GM18861 (cell line): ENCODE results near the gene PTPRK.
A peak's percentile ranks its signal among the peaks of the same experiment; 100 is the strongest.

Source experiments
- ATAC-seq: cut with Tn5 transposase; IDR thresholded peaks from one replicate; pipeline ENCODE4 v1.9.1; 2021; ENCODE audit not compliant: unreplicated experiment

PTPRK gene

DNA sequence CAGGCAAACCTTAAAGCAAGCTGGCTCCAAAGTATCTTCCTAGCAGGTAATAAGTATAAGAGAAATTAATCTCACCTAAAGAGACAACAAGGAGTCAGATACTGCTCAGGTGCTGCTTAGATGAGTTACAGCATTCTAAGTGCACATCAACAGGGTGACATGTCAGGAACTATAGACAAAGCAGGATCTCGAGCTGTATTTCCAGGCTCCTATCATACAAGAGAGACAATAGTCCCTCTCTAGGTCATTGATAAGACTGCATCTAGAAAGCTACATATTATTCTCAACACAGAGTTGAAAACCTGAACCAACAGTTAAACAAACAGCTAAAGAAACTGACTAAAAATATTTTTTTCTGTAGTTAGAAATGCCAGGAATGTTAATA, 3.9 kb downstream of the PTPRK start:
- peak; percentile 27 for ATAC-seq

DNA sequence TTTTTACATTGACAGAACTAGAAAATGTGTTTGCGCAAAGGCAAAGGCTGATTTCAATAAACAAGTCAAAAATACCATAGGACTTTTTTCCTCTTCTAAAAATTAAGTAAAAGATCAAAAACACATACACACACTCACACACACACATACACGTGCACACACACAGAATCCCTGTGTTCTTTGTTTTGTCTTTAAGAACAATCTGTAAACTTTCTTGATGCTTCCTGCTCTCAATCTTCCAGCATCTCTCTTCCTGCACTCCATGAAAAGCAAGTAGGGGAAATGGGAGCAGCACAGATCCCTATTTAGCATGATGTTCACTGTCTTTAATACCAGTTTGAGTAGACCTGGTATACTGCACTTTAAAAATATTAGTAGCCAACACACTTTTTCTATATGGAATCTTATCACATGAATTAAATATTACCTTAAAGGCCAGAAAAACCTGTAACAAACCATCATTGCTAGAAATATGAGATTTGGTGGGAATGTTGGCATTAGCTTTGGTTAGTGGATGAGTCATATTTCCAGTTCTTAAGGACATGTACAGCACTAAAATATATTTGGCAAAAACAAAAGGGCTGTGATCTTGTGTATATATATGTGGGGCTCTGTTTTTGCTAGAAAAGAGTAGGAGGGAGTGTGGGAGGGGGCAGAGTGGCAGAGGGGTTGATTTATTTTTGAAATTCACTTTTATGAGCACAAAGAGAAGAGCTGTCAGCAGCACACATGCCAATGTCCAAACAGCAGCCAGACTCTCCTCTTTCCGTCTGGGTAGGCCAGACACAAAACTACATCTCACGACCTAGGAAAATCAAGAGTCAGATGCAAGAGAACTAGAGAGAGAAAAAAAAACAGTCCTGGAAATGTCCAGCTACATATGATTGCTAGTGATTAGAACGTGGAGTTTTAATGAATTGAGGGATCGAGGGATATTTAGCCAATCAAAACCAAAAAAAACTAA, 4.6 kb downstream of the PTPRK start:
- no peak for ATAC-seq

DNA sequence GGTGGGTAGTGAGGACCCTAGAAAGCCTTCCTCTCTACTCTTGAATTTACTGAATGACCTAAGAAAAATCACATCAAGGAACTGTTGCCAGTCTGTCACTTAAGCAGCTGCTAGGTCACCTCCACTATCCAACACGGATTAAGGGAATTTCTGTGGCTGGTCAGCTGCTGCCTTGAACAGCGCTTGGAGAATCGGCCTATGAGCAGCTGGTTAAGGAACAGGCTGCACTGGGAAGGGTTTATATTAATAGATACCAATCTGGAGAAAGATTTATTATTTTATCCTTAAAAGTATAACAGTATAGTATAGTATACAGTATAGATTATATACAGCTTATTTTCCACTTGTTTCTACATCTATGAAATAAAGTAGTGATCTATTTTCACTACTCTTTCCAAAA, 6.5 kb downstream of the PTPRK start:
- no peak for ATAC-seq

DNA sequence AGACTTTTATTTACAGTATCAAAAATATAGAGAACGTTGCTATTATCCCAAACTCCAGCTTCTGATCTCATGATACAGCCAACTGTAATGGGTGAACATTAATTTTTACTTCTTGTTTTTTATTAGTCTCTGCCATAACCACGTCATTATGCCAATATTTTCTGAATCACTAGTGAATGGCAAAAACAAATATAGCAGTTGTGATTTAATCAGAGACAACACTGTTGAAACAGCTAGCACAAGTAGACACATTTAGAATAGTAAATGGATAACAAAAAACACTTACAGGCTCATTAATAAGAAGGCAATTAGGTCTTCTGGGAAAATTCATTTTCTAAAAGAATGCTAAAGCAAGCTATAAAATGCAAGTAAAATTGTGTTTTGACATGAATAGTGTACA, 8.1 kb downstream of the PTPRK start:
- ATAC-seq, result no peak

GRCh38 chr6:128511506-128511905, 8.9 kb downstream of the PTPRK start:
- peak; percentile 81 for ATAC-seq

- ATAC-seq, result no peak
Observed at GRCh38 chr6:128509709-128510108, 10.7 kb downstream of the PTPRK start.

DNA sequence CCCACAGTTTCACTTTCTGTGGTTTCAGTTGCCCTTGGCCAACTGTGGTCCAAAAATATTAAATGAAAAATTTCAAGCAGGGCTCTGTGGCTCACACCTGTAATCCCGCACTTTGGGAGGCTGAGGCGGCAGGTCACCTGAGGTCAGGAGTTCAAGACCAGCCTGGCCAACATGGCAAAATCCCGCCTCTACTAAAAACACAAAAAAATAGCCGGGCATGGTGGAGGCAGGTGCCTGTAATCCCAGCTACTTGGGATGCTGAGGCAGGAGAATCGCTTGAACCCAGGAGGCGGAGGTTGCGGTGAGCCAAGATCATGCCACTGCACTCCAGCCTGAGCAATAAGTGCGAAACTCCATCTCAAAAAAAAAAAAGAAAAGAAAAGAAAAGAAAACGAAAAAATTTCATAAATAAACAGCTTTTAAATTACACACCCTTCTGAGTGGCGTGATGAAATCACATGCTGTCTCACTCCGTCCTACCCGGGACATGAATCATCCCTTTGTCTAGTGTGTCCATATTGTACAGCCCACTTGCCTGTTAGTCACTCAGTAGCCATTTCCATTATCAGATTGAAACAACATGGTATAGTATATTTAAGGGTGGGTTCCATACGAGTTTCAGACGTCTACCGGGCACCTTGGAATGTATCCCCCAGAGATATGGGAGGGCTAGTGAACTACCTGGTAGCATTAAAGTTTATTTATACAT, 11.7 kb downstream of the PTPRK start:
- ATAC-seq, result no peak

- no peak for ATAC-seq
Observed at GRCh38 chr6:128507337-128508310, 12.8 kb downstream of the PTPRK start.

- ATAC-seq, result no peak
Observed at GRCh38 chr6:128505603-128506002, 14.8 kb downstream of the PTPRK start.

DNA sequence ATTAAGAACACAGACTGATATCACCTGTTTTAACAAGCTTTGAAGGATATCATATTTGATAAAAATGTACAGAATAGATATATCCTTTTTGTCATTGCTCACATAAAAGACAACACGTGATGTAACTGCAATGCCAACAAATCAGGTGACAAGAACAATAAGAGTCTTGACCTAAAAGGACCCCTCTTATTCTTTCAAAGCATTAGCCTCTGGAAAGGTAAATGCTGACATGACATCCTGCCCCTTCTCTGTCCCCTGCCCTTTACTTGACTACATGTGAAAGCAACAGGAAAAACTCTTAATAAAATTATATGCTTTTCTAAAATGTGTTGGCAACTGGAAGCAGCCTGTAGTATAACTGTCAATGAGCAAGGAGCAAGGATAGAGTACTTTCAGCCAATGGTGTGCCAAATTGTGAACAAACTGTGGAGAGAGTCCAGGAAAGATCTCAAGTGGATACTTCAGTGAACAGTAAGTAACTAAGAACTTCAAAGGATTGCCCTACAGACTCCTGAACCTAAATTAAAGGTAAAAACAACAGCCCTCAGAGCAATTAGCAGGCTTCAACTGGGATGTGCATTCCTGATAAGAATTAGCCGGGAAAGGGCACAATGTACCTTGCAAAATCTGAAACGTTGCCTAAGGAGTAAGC, 16.3 kb downstream of the PTPRK start:
- ATAC-seq, result no peak

- no peak for ATAC-seq
Observed at GRCh38 chr6:128500749-128501600, 19.4 kb downstream of the PTPRK start.

- no peak for ATAC-seq
Observed at GRCh38 chr6:128500014-128500413, 20.4 kb downstream of the PTPRK start.

DNA sequence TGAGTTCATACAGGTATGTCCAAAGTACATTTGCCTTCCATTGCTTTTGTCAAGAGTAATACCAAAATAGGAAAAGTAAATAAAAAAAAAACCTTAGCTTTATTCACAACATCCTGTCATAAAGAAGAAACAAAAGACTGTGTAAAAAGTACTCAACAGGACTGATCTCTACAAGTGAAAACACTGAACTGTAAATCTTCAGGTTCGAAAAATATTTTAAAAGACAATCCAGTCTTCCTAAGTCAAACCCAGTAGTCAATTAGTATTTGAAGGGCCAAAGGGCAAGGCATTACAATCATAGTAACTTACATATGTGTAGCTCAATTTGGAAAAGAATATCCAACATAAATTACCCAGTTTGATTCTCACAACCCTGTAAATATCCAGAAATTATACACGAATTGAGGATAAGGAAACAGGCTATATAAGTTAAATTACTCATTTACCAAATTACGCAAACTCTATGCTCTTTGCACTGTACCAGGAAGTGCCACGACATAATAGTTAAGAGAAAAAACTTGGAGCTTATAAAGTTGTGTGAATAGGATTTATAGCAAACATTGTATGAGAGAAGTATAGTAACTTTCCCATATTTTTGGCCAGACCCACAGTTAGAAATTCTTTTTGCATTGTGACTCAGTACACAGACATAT, 21.2 kb downstream of the PTPRK start:
- no peak for ATAC-seq

GRCh38 chr6:128498234-128498633, 22.2 kb downstream of the PTPRK start:
- ATAC-seq, result no peak

- no peak for ATAC-seq
Observed at GRCh38 chr6:128495536-128496333, 24.7 kb downstream of the PTPRK start.

GRCh38 chr6:128494440-128494839, 26.0 kb downstream of the PTPRK start:
- ATAC-seq, result no peak

DNA sequence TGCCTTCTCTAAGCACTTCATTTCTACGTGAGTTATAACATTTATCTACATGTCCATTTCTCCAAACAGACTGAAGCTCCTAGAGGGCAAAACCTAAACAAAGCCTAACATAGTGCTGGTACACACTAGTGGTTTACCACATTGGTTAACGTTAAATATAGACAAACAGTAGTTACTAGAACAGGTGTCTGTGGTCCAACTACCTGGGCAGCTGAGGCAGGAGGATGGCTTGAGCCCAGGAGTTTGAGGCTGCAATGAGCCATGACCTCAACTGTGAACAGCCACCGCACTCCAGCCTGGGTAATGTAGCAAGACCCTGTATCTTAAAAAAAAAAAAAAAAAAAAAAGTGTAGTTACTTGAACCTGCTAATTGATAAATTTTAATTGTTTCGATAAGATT, 26.5 kb downstream of the PTPRK start:
- ATAC-seq, result no peak

GRCh38 chr6:128492386-128492785, 28.0 kb downstream of the PTPRK start:
- ATAC-seq, result no peak
